ENCODE results near the gene PLEKHG3. TPM values are rescaled to one million over a fixed set of nuclear protein-coding genes. Genes with fewer than 3 reads are reported as not detected.

PLEKHG3 gene
- total and polyA plus RNA-seq, 10 of the 15 experiments (the other 5 are each of a cell fraction or from before 2014, with no cell fraction given), result 0.03 to 0.73 (median 0.07) TPM; not detected in 5

- TF ChIP-seq E4F1 (IDR thresholded peaks at IDR 0.05; ENCODE audit: borderline replicate concordance, partially characterized antibody) (no peak), PRDM15 (CRISPR knock-in tag; IDR thresholded peaks at IDR 0.05) (no peak), SKIL (IDR thresholded peaks at IDR 0.05; ENCODE audit: low read depth, poor library complexity, severe bottlenecking) (no peak), RELB (IDR thresholded peaks at IDR 0.05; ENCODE audit: low read depth) (no peak)
- TF ChIP-seq, protein P1, sequence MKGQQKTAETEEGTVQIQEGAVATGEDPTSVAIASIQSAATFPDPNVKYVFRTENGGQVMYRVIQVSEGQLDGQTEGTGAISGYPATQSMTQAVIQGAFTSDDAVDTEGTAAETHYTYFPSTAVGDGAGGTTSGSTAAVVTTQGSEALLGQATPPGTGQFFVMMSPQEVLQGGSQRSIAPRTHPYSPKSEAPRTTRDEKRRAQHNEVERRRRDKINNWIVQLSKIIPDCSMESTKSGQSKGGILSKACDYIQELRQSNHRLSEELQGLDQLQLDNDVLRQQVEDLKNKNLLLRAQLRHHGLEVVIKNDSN (IDR thresholded peaks at IDR 0.05; ENCODE audit: borderline replicate concordance, extremely low read length, insufficient read depth, low read depth, low read length), result no peak
Observed at GRCh38 chr14:64685371-64686281, 18.6 kb upstream of the PLEKHG3 start (continued).
